T-helper 17 cell (primary cell): ENCODE data around the gene DUSP22. TPM values are rescaled to one million over a fixed set of nuclear protein-coding genes. Genes with fewer than 3 reads are reported as not detected.
"Not testable (repeated sequence)": the region's sequence is repeated elsewhere in the genome, so short reads cannot be mapped to it uniquely, and the experiment has no call there.

ENCODE experiments used
- ATAC-seq: fragments of 150-1000 bp; cut with Tn5 transposase; 2 replicates; pipeline ENCODE4 v1.10.0; 2021; ENCODE audit warnings: mild to moderate bottlenecking, moderate library complexity
- DNase-seq, 3 donors: peaks; one replicate each; pipeline versions ENCODE4 v3.0.0 to v3.0.0-alpha.2; 2020 to 2021
- H3K9me3 ChIP-seq: one replicate; pipeline ENCODE4 v1.7.0; 2013; ENCODE audit warnings: low read length, mild to moderate bottlenecking; ENCODE audit not compliant: control insufficient read depth, poor library complexity, severe bottlenecking
- H3K27ac Mint-ChIP-seq: one replicate; pipeline ENCODE4 v1.8.0; 2022; ENCODE audit warnings: mild to moderate bottlenecking, moderate library complexity, mixed read lengths
- H3K27me3 Mint-ChIP-seq: one replicate; pipeline ENCODE4 v1.8.0; 2022; ENCODE audit warnings: mixed read lengths
- H3K36me3 Mint-ChIP-seq: one replicate; pipeline ENCODE4 v1.8.0; 2022; ENCODE audit warnings: low read depth, mixed read lengths
- H3K4me1 Mint-ChIP-seq: one replicate; pipeline ENCODE4 v1.8.0; 2022; ENCODE audit warnings: mild to moderate bottlenecking, mixed read lengths
- H3K4me3 Mint-ChIP-seq: one replicate; pipeline ENCODE4 v1.8.0; 2022; ENCODE audit warnings: mild to moderate bottlenecking, moderate library complexity, mixed read lengths
- total RNA-seq, 4 donors: library from RNA in 2 of 4; stranded (reverse) in 2 of 4; gene quantifications; one replicate each; pipeline ENCODE4 v1.2.3 and lab custom pipeline; 2022 to 2026

The DUSP22 gene
- 10 to 100 TPM; 26.9 to 38.1 TPM for total RNA-seq
- 31.8 to 64.3 reads per million in 2 donors for total RNA-seq (lab: John Stamatoyannopoulos, UW)

GRCh38 chr6:291697-292505, at the start of gene DUSP22:
Gene DUSP22, plus strand, starts transcription at chr6:292487. Its CDS starts 53 bp downstream, at chr6:292540.
- peaks cover 20% of the 10 kb centered on the region for H3K4me1 Mint-ChIP-seq
- peak within 1 kb of the TSS; percentile 68 for H3K27ac Mint-ChIP-seq
- H3K36me3 Mint-ChIP-seq = no peaks in the 10 kb centered on the region
- peak; percentile 69 for ATAC-seq
- peak; percentile 56 to 73 (median 72) for DNase-seq
- no peaks in the 10 kb centered on the region for H3K9me3 ChIP-seq
- peak within 1 kb of the TSS; percentile 80 for H3K4me3 Mint-ChIP-seq
- no peaks in the 10 kb centered on the region for H3K27me3 Mint-ChIP-seq

- H3K36me3 Mint-ChIP-seq = no peaks in the 10 kb centered on the region
- H3K27me3 Mint-ChIP-seq = no peaks in the 10 kb centered on the region
- DNase-seq = no peak
- no peak overlapping the region for H3K4me3 Mint-ChIP-seq
- peaks cover 8% of the 10 kb centered on the region for H3K4me1 Mint-ChIP-seq
- no peaks in the 10 kb centered on the region for H3K9me3 ChIP-seq
- no peak for ATAC-seq
- no peak overlapping the region for H3K27ac Mint-ChIP-seq
Measured at GRCh38 chr6:246352-246751, 45.9 kb upstream of the DUSP22 start.

GRCh38 chr6:247351-247750, 44.9 kb upstream of the DUSP22 start:
- Mint-ChIP-seq H3K4me3 (no peak overlapping the region), H3K27ac (no peak overlapping the region)

GRCh38 chr6:248046-248445, 44.2 kb upstream of the DUSP22 start:
- H3K4me3 Mint-ChIP-seq, H3K9me3 ChIP-seq, H3K27me3 Mint-ChIP-seq, H3K36me3 Mint-ChIP-seq, H3K27ac Mint-ChIP-seq, DNase-seq, ATAC-seq, H3K4me1 Mint-ChIP-seq: not testable (repeated sequence)

More at GRCh38 chr6:247351-247750, 44.9 kb upstream of the DUSP22 start:
- ATAC-seq (no peak), DNase-seq (no peak)
- H3K4me1 Mint-ChIP-seq = peaks cover 6% of the 10 kb centered on the region
- H3K9me3 ChIP-seq = no peaks in the 10 kb centered on the region
- no peaks in the 10 kb centered on the region for H3K36me3 Mint-ChIP-seq
- no peaks in the 10 kb centered on the region for H3K27me3 Mint-ChIP-seq

- no peak for ATAC-seq
- no peak overlapping the region for H3K4me3 Mint-ChIP-seq
- no peak overlapping the region for H3K27ac Mint-ChIP-seq
Measured at GRCh38 chr6:250676-251075, 41.6 kb upstream of the DUSP22 start.

GRCh38 chr6:251920-252319, 40.4 kb upstream of the DUSP22 start:
- Mint-ChIP-seq H3K4me3 (no peak overlapping the region), H3K36me3 (no peaks in the 10 kb centered on the region), H3K4me1 (peaks cover 15% of the 10 kb centered on the region), H3K27ac (peak overlapping the region; percentile 54), H3K27me3 (no peaks in the 10 kb centered on the region)
- ATAC-seq = no peak
- H3K9me3 ChIP-seq = no peaks in the 10 kb centered on the region
- no peak for DNase-seq

More at GRCh38 chr6:250676-251075, 41.6 kb upstream of the DUSP22 start:
- no peaks in the 10 kb centered on the region for H3K9me3 ChIP-seq
- no peak for DNase-seq
- Mint-ChIP-seq H3K4me1 (peaks cover 15% of the 10 kb centered on the region), H3K27me3 (no peaks in the 10 kb centered on the region), H3K36me3 (no peaks in the 10 kb centered on the region)

GRCh38 chr6:252775-253535, 39.3 kb upstream of the DUSP22 start:
- no peaks in the 10 kb centered on the region for H3K36me3 Mint-ChIP-seq
- DNase-seq (no peak), ATAC-seq (no peak)
- H3K27ac Mint-ChIP-seq = peak overlapping the region; percentile 54
- H3K4me3 Mint-ChIP-seq = no peak overlapping the region
- no peaks in the 10 kb centered on the region for H3K27me3 Mint-ChIP-seq
- H3K9me3 ChIP-seq = no peaks in the 10 kb centered on the region
- H3K4me1 Mint-ChIP-seq = peaks cover 20% of the 10 kb centered on the region

- no peak for DNase-seq
- H3K4me3 Mint-ChIP-seq = no peak overlapping the region
- peak overlapping the region; percentile 69 for H3K27ac Mint-ChIP-seq
- H3K27me3 Mint-ChIP-seq = no peaks in the 10 kb centered on the region
- H3K4me1 Mint-ChIP-seq = peaks cover 20% of the 10 kb centered on the region
- no peaks in the 10 kb centered on the region for H3K36me3 Mint-ChIP-seq
- no peak for ATAC-seq
- H3K9me3 ChIP-seq = no peaks in the 10 kb centered on the region
Measured at GRCh38 chr6:254016-254415, 38.3 kb upstream of the DUSP22 start.

GRCh38 chr6:255041-255750, 37.1 kb upstream of the DUSP22 start:
- Mint-ChIP-seq H3K4me3 (no peak overlapping the region), H3K36me3 (no peaks in the 10 kb centered on the region), H3K27me3 (no peaks in the 10 kb centered on the region), H3K4me1 (peaks cover 22% of the 10 kb centered on the region), H3K27ac (no peak overlapping the region)
- H3K9me3 ChIP-seq = no peaks in the 10 kb centered on the region
- no peak for ATAC-seq
- DNase-seq = no peak

GRCh38 chr6:255751-256083, 36.6 kb upstream of the DUSP22 start:
- no peak for ATAC-seq
- Mint-ChIP-seq H3K4me1 (peaks cover 22% of the 10 kb centered on the region), H3K36me3 (no peaks in the 10 kb centered on the region), H3K27me3 (no peaks in the 10 kb centered on the region), H3K27ac (no peak overlapping the region), H3K4me3 (no peak overlapping the region)
- DNase-seq = no peak
- no peaks in the 10 kb centered on the region for H3K9me3 ChIP-seq

- H3K9me3 ChIP-seq = no peaks in the 10 kb centered on the region
- no peaks in the 10 kb centered on the region for H3K27me3 Mint-ChIP-seq
- H3K4me3 Mint-ChIP-seq = no peak overlapping the region
- H3K27ac Mint-ChIP-seq = no peak overlapping the region
- H3K36me3 Mint-ChIP-seq = no peaks in the 10 kb centered on the region
- no peak for DNase-seq
- no peak for ATAC-seq
- peaks cover 21% of the 10 kb centered on the region for H3K4me1 Mint-ChIP-seq
Measured at GRCh38 chr6:256169-256568, 36.1 kb upstream of the DUSP22 start.

- Mint-ChIP-seq H3K4me1 (peaks cover 21% of the 10 kb centered on the region), H3K27me3 (no peaks in the 10 kb centered on the region), H3K4me3 (no peak overlapping the region), H3K27ac (no peak overlapping the region), H3K36me3 (no peaks in the 10 kb centered on the region)
- ATAC-seq (no peak), DNase-seq (no peak)
- H3K9me3 ChIP-seq = no peaks in the 10 kb centered on the region
Measured at GRCh38 chr6:257031-257725, 35.1 kb upstream of the DUSP22 start.

- no peaks in the 10 kb centered on the region for H3K27me3 Mint-ChIP-seq
- ATAC-seq (no peak), DNase-seq (no peak)
- no peaks in the 10 kb centered on the region for H3K36me3 Mint-ChIP-seq
- H3K27ac Mint-ChIP-seq = no peak overlapping the region
- H3K4me1 Mint-ChIP-seq = peaks cover 18% of the 10 kb centered on the region
- H3K4me3 Mint-ChIP-seq = no peak overlapping the region
- no peaks in the 10 kb centered on the region for H3K9me3 ChIP-seq
Measured at GRCh38 chr6:257774-258173, 34.5 kb upstream of the DUSP22 start.
